Lower lobe of right lung (tissue), 2 donors: ENCODE data around the gene MALAT1. TPM values are rescaled to one million over a fixed set of nuclear protein-coding genes. Genes with fewer than 3 reads are reported as not detected.
"Not testable (repeated sequence)": the region's sequence is repeated elsewhere in the genome, so short reads cannot be mapped to it uniquely, and the experiment has no call there.

Experiments used
- ATAC-seq, 2 donors: fragments of 200-7000 bp; cut with Tn5 transposase; one replicate each; pipeline ENCODE4 v1.9.1; 2020 to 2022; ENCODE audit warnings: mild to moderate bottlenecking in 2 of 2, moderate library complexity in 2 of 2
- DNase-seq: peaks from one replicate; pipeline ENCODE4 v3.0.0-alpha.2; 2020
- H3K27ac ChIP-seq: fragments of 200-600 bp; one replicate; pipeline ENCODE4 v1.8.0; 2022
- H3K27me3 ChIP-seq: fragments of 200-600 bp; one replicate; pipeline ENCODE4 v1.8.0; 2022; ENCODE audit warnings: low read depth
- H3K36me3 ChIP-seq: fragments of 200-600 bp; one replicate; pipeline ENCODE4 v1.8.0; 2022; ENCODE audit warnings: mild to moderate bottlenecking
- H3K4me1 ChIP-seq: fragments of 200-600 bp; one replicate; pipeline ENCODE4 v1.8.0; 2022
- H3K4me3 ChIP-seq: fragments of 200-600 bp; one replicate; pipeline ENCODE4 v1.8.0; 2022; ENCODE audit warnings: mild to moderate bottlenecking
- H3K9me3 ChIP-seq: fragments of 200-600 bp; one replicate; pipeline ENCODE4 v1.8.0; 2022
- CTCF ChIP-seq: fragments of 200-600 bp; IDR thresholded peaks from one replicate; pipeline ENCODE4 v1.8.0; 2022; ENCODE audit warnings: antibody characterized with exemption, mild to moderate bottlenecking
- intact Hi-C: fragments of 100-400 bp; cut with DNase I; formaldehyde crosslinking; loops from one replicate; pipeline ENCODE4 v1.11.0; 2022
- total RNA-seq: library from RNA; stranded (reverse); fragmentation: NEBNext Ultra II Directional; extraction: Animal tissue kit (Norgen Biotek cat#: 25700); gene quantifications from one replicate; pipeline ENCODE4 v1.2.1, GENCODE V29; 2021
- donor health status: DM: no; HTN: yes; CAD: no; lungs with severe emphysema.

MALAT1 gene
- total RNA-seq, 1 donor from 2014 or later: 11,612 TPM

- intact Hi-C loops: no loop called here
Observed at GRCh38 chr11:65505466-65506289, 6.8 kb downstream of the MALAT1 start.

GRCh38 chr11:65506290-65506771 lies 7.5 kb downstream of the MALAT1 start:
- intact Hi-C loops: no loop called here
- TF ChIP-seq CTCF: no peak
- peak overlapping the region; percentile 99 for H3K27ac ChIP-seq
- no peaks in the 10 kb centered on the region for H3K9me3 ChIP-seq
- ATAC-seq (no peak), DNase-seq (no peak)
- peaks cover 55% of the 10 kb centered on the region for H3K4me1 ChIP-seq
- H3K4me3 ChIP-seq: peak overlapping the region; percentile 71
- H3K36me3 ChIP-seq: peaks cover 56% of the 10 kb centered on the region
- no peaks in the 10 kb centered on the region for H3K27me3 ChIP-seq

More at GRCh38 chr11:65505466-65506289, 6.8 kb downstream of the MALAT1 start:
- TF ChIP-seq CTCF: no peak
- H3K9me3 ChIP-seq: no peaks in the 10 kb centered on the region
- DNase-seq: no peak
- H3K4me1 ChIP-seq: peaks cover 52% of the 10 kb centered on the region
- peaks cover 58% of the 10 kb centered on the region for H3K36me3 ChIP-seq
- H3K27ac ChIP-seq: peak overlapping the region; percentile 99
- peak overlapping the region; percentile 71 for H3K4me3 ChIP-seq
- no peak for ATAC-seq
- no peaks in the 10 kb centered on the region for H3K27me3 ChIP-seq

GRCh38 chr11:65506772-65507505 lies 8.1 kb downstream of the MALAT1 start:
- Histone ChIP-seq H3K4me1 (peaks cover 55% of the 10 kb centered on the region), H3K4me3 (peak overlapping the region; percentile 71), H3K9me3 (no peaks in the 10 kb centered on the region), H3K27ac (peak overlapping the region; percentile 99), H3K27me3 (no peaks in the 10 kb centered on the region), H3K36me3 (peaks cover 50% of the 10 kb centered on the region)
- ATAC-seq: peak; percentile 31 to 53
- TF ChIP-seq CTCF: no peak
- intact Hi-C loops: no loop called here
- DNase-seq: no peak

- H3K9me3 ChIP-seq, ATAC-seq, H3K36me3 ChIP-seq, H3K27ac ChIP-seq, H3K4me3 ChIP-seq, intact Hi-C loops, H3K27me3 ChIP-seq: not testable (repeated sequence)
- peak; percentile 21 for DNase-seq
- H3K4me1 ChIP-seq: peaks cover 22% of the 10 kb centered on the region
Observed at GRCh38 chr11:65512311-65512710, 13.5 kb downstream of the MALAT1 start.

GRCh38 chr11:65516135-65516968 lies 17.5 kb downstream of the MALAT1 start:
- DNase-seq (peak; percentile 6), ATAC-seq (no peak)
- TF ChIP-seq CTCF: no peak
- H3K27me3 ChIP-seq: no peaks in the 10 kb centered on the region
- intact Hi-C loops: no loop called here
- H3K36me3 ChIP-seq: no peaks in the 10 kb centered on the region
- no peak overlapping the region for H3K4me3 ChIP-seq
- H3K27ac ChIP-seq: no peak overlapping the region
- no peaks in the 10 kb centered on the region for H3K4me1 ChIP-seq
- no peaks in the 10 kb centered on the region for H3K9me3 ChIP-seq

GRCh38 chr11:65518941-65519549 lies 20.2 kb downstream of the MALAT1 start:
- H3K9me3 ChIP-seq, ATAC-seq, intact Hi-C loops, H3K27ac ChIP-seq, H3K27me3 ChIP-seq, H3K36me3 ChIP-seq, H3K4me3 ChIP-seq: not testable (repeated sequence)
- H3K4me1 ChIP-seq: peaks cover 21% of the 10 kb centered on the region
- peak; percentile 6 for DNase-seq

GRCh38 chr11:65521777-65522521 lies 23.1 kb downstream of the MALAT1 start:
- not testable (repeated sequence) for H3K36me3 ChIP-seq, H3K27ac ChIP-seq

More at GRCh38 chr11:65521777-65522521, 23.1 kb downstream of the MALAT1 start:
- H3K9me3 ChIP-seq, ATAC-seq, intact Hi-C loops, H3K27me3 ChIP-seq, H3K4me3 ChIP-seq: not testable (repeated sequence)
- peak; percentile 64 for DNase-seq
- H3K4me1 ChIP-seq: peaks cover 42% of the 10 kb centered on the region
